B cell (primary cell): ENCODE measurements around the gene AFAP1L1.

ENCODE experiments used
- EZH2 ChIP-seq: IDR thresholded peaks from 2 replicates; pipeline ENCODE4 v1.6.1; 2012; ENCODE audit warnings: borderline replicate concordance, low read depth, mild to moderate bottlenecking, moderate library complexity, low read length; ENCODE audit not compliant: insufficient read depth, poor library complexity, severe bottlenecking
- TF ChIP-seq, protein P1 (sequence below): fragments of 200-600 bp; IDR thresholded peaks from one replicate; pipeline ENCODE4 v1.8.0; 2022; ENCODE audit warnings: antibody characterized with exemption, mild to moderate bottlenecking

DNA sequence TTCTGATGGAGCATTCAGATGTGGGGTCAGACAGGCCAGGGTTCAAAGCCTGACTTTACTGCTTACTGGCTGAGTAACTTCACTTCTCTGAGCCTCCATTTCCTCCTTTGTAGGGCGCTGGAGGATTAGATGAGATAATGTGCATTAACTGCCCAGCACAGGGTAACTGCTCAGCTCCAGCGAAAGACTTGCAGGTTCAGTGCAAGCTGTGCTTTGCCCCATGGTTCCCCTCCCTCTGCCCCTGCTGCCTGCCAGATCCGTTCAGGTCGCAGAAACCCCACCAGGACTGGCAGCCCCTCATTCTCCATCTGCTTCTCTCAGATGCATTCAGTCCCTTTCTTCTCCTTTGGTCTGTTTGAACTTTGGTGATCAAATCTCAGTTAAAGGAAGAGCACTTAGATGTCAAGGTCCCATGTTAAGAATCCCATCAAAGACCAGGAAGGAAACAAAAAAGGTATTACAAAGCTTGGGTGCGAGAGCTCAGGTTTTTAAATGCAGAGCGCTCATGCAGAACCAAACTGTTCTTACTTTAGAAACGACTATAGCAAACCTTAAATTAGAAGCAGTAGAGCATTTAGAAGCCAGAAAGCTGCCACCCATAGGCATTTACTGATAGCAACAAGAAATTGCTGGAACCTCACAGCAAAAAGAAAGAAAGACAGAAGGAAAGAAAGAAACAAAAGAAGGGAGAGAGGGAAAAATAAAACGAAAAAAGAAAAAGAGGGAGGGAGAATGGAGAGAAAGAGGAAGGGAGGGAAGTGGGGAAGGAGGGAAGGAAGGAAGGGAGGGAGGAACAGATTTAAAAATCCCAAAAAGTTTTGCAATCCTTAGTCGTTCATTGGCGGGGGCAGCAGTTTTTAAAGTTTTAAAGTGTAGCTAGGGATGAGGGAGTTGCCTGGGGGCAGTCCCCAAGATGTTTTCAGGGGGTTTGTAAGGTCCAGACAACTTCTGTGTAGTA lies 23.5 kb downstream of the AFAP1L1 start:
- TF ChIP-seq, protein P1, sequence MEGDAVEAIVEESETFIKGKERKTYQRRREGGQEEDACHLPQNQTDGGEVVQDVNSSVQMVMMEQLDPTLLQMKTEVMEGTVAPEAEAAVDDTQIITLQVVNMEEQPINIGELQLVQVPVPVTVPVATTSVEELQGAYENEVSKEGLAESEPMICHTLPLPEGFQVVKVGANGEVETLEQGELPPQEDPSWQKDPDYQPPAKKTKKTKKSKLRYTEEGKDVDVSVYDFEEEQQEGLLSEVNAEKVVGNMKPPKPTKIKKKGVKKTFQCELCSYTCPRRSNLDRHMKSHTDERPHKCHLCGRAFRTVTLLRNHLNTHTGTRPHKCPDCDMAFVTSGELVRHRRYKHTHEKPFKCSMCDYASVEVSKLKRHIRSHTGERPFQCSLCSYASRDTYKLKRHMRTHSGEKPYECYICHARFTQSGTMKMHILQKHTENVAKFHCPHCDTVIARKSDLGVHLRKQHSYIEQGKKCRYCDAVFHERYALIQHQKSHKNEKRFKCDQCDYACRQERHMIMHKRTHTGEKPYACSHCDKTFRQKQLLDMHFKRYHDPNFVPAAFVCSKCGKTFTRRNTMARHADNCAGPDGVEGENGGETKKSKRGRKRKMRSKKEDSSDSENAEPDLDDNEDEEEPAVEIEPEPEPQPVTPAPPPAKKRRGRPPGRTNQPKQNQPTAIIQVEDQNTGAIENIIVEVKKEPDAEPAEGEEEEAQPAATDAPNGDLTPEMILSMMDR: no peak
- TF ChIP-seq EZH2: no peak
